ENCODE data around the gene APBA1. TPM values are rescaled to one million over a fixed set of nuclear protein-coding genes. Genes with fewer than 3 reads are reported as not detected.

APBA1 gene
- total and polyA plus RNA-seq, 10 donors: 0.41 to 28.2 (median 13.8) TPM

- 79 to 90% (median 83%) methylated on average over 4 of the region's 4 CpGs for whole genome bisulfite sequencing, 5 donors
- H3K36me3 ChIP-seq: no peaks in the 10 kb centered on the region
Observed at GRCh38 chr9:69582544-69583297, 89.5 kb downstream of the APBA1 start.

GRCh38 chr9:69582018-69582417 is 90.2 kb downstream of the APBA1 start:
- TF ChIP-seq POLR2A (IDR thresholded peaks at IDR 0.05): no peak
- TF ChIP-seq CTCF (IDR thresholded peaks at IDR 0.05 in 8 of 11, conservative IDR thresholded peaks at IDR 0.05 in 3 of 11): no peak
- TF ChIP-seq POLR2AphosphoS5 (IDR thresholded peaks at IDR 0.05): no peak
- Histone ChIP-seq H3K4me3 (no peak overlapping the region), H3K4me1 (peaks cover 0 to 8% (median 1%) of the 10 kb centered on the region in 6 donors), H3K36me3 (no peaks in the 10 kb centered on the region), H3K9me3 (no peaks in the 10 kb centered on the region), H3K27me3 (replicated peaks in 1 of 7) (no peaks in the 10 kb centered on the region), H3K27ac (no peak overlapping the region)
- WGBS, 5 donors: 56 to 76% (median 64%) methylated on average over 5 of the region's 5 CpGs
- no peak for DNase-seq
- intact Hi-C loops (cut with DNase I; ENCODE audit: low total_unique reads): no loop called here

More at GRCh38 chr9:69582544-69583297, 89.5 kb downstream of the APBA1 start:
- Histone ChIP-seq H3K4me1 (peaks cover 0 to 8% (median 1%) of the 10 kb centered on the region in 6 donors), H3K27ac (no peak overlapping the region), H3K4me3 (no peak overlapping the region), H3K9me3 (no peaks in the 10 kb centered on the region), H3K27me3 (replicated peaks in 1 of 7) (no peaks in the 10 kb centered on the region)
- intact Hi-C loops (cut with DNase I; ENCODE audit: low total_unique reads): no loop called here
- no peak for TF ChIP-seq POLR2A (IDR thresholded peaks at IDR 0.05)
- TF ChIP-seq CTCF (IDR thresholded peaks at IDR 0.05 in 8 of 11, conservative IDR thresholded peaks at IDR 0.05 in 3 of 11): no peak
- no peak for TF ChIP-seq POLR2AphosphoS5 (IDR thresholded peaks at IDR 0.05)
- no peak for DNase-seq

GRCh38 chr9:69580582-69581214 is 91.5 kb downstream of the APBA1 start:
- TF ChIP-seq POLR2A (IDR thresholded peaks at IDR 0.05) (no peak), POLR2AphosphoS5 (IDR thresholded peaks at IDR 0.05) (no peak), CTCF (IDR thresholded peaks at IDR 0.05 in 8 of 11, conservative IDR thresholded peaks at IDR 0.05 in 3 of 11) (no peak)
- peaks cover 0 to 8% (median 1%) of the 10 kb centered on the region in 6 donors for H3K4me1 ChIP-seq
- no peaks in the 10 kb centered on the region for H3K36me3 ChIP-seq

More at GRCh38 chr9:69580582-69581214, 91.5 kb downstream of the APBA1 start:
- WGBS, 5 donors: 54 to 62% (median 56%) methylated on average over 5 of the region's 5 CpGs
- Histone ChIP-seq H3K27ac (no peak overlapping the region), H3K27me3 (replicated peaks in 1 of 7) (no peaks in the 10 kb centered on the region), H3K9me3 (no peaks in the 10 kb centered on the region), H3K4me3 (no peak overlapping the region)
- intact Hi-C loops (cut with DNase I; ENCODE audit: low total_unique reads): no loop called here
- DNase-seq: no peak

Measured in spleen (tissue), 11 donors.